HEK293 (cell line): ENCODE results near the gene CYP2B6.

Experiments used
- CTCF ChIA-PET: fragments of 350-600 bp; formaldehyde crosslinking; extraction: SDS; loops from one replicate; lab custom pipeline; 2021; ENCODE audit warnings: antibody characterized with exemption; lab: Yijun Ruan, JAX
- POLR2A ChIA-PET: fragments of 300-600 bp; formaldehyde crosslinking; extraction: SDS; loops from one replicate; lab custom pipeline; 2020; ENCODE audit warnings: antibody characterized with exemption, inconsistent platforms; lab: Yijun Ruan, JAX
- H3K27ac ChIP-seq: fragments of 200-500 bp; sonication (Bioruptor generic); 2 replicates; pipeline ENCODE4 v1.5.1; 2014; ENCODE audit warnings: low read depth, low read length, control low read depth, inconsistent platforms; ENCODE audit errors: extremely low read depth
- H3K36me3 ChIP-seq, 2 experiments: fragments of 200-500 bp in 1 of 2; sonication (Bioruptor generic) in 1 of 2; 1 replicate in 1 of 2; 2 replicates in 1 of 2; pipeline ENCODE4 v1.5.1; 2014 to 2017; ENCODE audit warnings: inconsistent platforms in 2 of 2, low read length in 2 of 2; ENCODE audit not compliant: control insufficient read depth in 2 of 2, insufficient read depth in 1 of 2
- H3K4me1 ChIP-seq: fragments of 200-500 bp; sonication (Bioruptor generic); 2 replicates; pipeline ENCODE4 v1.5.1; 2014; ENCODE audit warnings: mild to moderate bottlenecking, low read length, inconsistent platforms; ENCODE audit not compliant: control insufficient read depth, insufficient read depth
- H3K4me3 ChIP-seq: 2 replicates; pipeline ENCODE4 v1.5.1; 2011; ENCODE audit warnings: low read depth, mild to moderate bottlenecking, control low read depth, low read length, moderate library complexity
- H3K9me3 ChIP-seq: fragments of 200-500 bp; sonication (Bioruptor generic); 2 replicates; pipeline ENCODE4 v1.5.1; 2014; ENCODE audit warnings: low read depth, low read length, inconsistent platforms; ENCODE audit not compliant: control insufficient read depth, insufficient read depth
- EGR2 ChIP-seq: fragments of 450-650 bp; formaldehyde crosslinking; IDR thresholded peaks from 2 replicates; pipeline ENCODE4 v1.5.1; 2016; ENCODE audit warnings: low read depth, missing biosample characterization, missing genetic modification characterization
- GLI4 ChIP-seq: fragments of 450-650 bp; formaldehyde crosslinking; IDR thresholded peaks from 2 replicates; pipeline ENCODE4 v1.5.1; 2016; ENCODE audit warnings: missing biosample characterization, missing genetic modification characterization
- MZF1 ChIP-seq: fragments of 450-650 bp; formaldehyde crosslinking; IDR thresholded peaks from 2 replicates; pipeline ENCODE4 v1.5.1; 2017; ENCODE audit warnings: missing biosample characterization, missing genetic modification characterization, borderline replicate concordance
- OSR2 ChIP-seq: fragments of 450-650 bp; formaldehyde crosslinking; IDR thresholded peaks from 2 replicates; pipeline ENCODE4 v1.5.1; 2016; ENCODE audit warnings: missing biosample characterization, missing genetic modification characterization
- RBAK ChIP-seq: fragments of 450-650 bp; formaldehyde crosslinking; IDR thresholded peaks from 2 replicates; pipeline ENCODE4 v1.5.1; 2016; ENCODE audit warnings: missing biosample characterization, missing genetic modification characterization
- REPIN1 ChIP-seq: fragments of 450-650 bp; formaldehyde crosslinking; IDR thresholded peaks from 2 replicates; pipeline ENCODE4 v1.5.1; 2017; ENCODE audit warnings: missing biosample characterization, missing genetic modification characterization, low read depth
- SALL2 ChIP-seq: fragments of 450-650 bp; formaldehyde crosslinking; IDR thresholded peaks from 2 replicates; pipeline ENCODE4 v1.5.0; 2017; ENCODE audit warnings: missing biosample characterization, mild to moderate bottlenecking, missing genetic modification characterization, borderline replicate concordance
- SP2 ChIP-seq: fragments of 450-650 bp; formaldehyde crosslinking; IDR thresholded peaks from 2 replicates; pipeline ENCODE4 v1.5.1; 2016; ENCODE audit warnings: missing biosample characterization, missing genetic modification characterization
- ZBTB20 ChIP-seq: fragments of 450-650 bp; formaldehyde crosslinking; IDR thresholded peaks from 2 replicates; pipeline ENCODE4 v1.5.1; 2016; ENCODE audit warnings: missing biosample characterization, missing genetic modification characterization
- ZEB2 ChIP-seq: fragments of 450-650 bp; formaldehyde crosslinking; IDR thresholded peaks from 2 replicates; pipeline ENCODE4 v1.5.1; 2016; ENCODE audit warnings: missing biosample characterization, missing genetic modification characterization
- ZIC2 ChIP-seq: fragments of 450-650 bp; formaldehyde crosslinking; IDR thresholded peaks from 2 replicates; pipeline ENCODE4 v1.5.1; 2016; ENCODE audit warnings: missing biosample characterization, missing genetic modification characterization
- ZNF10 ChIP-seq: fragments of 450-650 bp; formaldehyde crosslinking; IDR thresholded peaks from 2 replicates; pipeline ENCODE4 v1.5.1; 2017; ENCODE audit warnings: missing biosample characterization, missing genetic modification characterization
- ZNF114 ChIP-seq: fragments of 450-650 bp; formaldehyde crosslinking; IDR thresholded peaks from 2 replicates; pipeline ENCODE4 v1.5.0; 2017; ENCODE audit warnings: missing biosample characterization, missing genetic modification characterization
- ZNF140 ChIP-seq: fragments of 450-650 bp; formaldehyde crosslinking; IDR thresholded peaks from 2 replicates; pipeline ENCODE4 v1.5.1; 2016; ENCODE audit warnings: missing biosample characterization, missing genetic modification characterization
- ZNF146 ChIP-seq: fragments of 450-650 bp; formaldehyde crosslinking; IDR thresholded peaks from 2 replicates; pipeline ENCODE4 v1.5.1; 2016; ENCODE audit warnings: missing biosample characterization, missing genetic modification characterization
- ZNF16 ChIP-seq: fragments of 450-650 bp; formaldehyde crosslinking; IDR thresholded peaks from 2 replicates; pipeline ENCODE4 v1.5.1; 2016; ENCODE audit warnings: low read depth, missing biosample characterization, missing genetic modification characterization
- ZNF175 ChIP-seq: fragments of 450-650 bp; formaldehyde crosslinking; IDR thresholded peaks from 2 replicates; pipeline ENCODE4 v1.5.1; 2016; ENCODE audit warnings: missing biosample characterization, missing genetic modification characterization
- ZNF19 ChIP-seq: fragments of 450-650 bp; formaldehyde crosslinking; IDR thresholded peaks from 2 replicates; pipeline ENCODE4; 2016; ENCODE audit warnings: missing biosample characterization, missing genetic modification characterization, low read depth
- ZNF211 ChIP-seq: fragments of 450-650 bp; formaldehyde crosslinking; IDR thresholded peaks from 2 replicates; pipeline ENCODE4 v1.5.1; 2016; ENCODE audit warnings: low read depth, missing biosample characterization, missing genetic modification characterization
- ZNF248 ChIP-seq: fragments of 450-650 bp; formaldehyde crosslinking; IDR thresholded peaks from 2 replicates; pipeline ENCODE4 v1.5.1; 2017; ENCODE audit warnings: missing biosample characterization, missing genetic modification characterization
- ZNF274 ChIP-seq, 2 experiments: fragments of 200-500 bp in 1 of 2; fragments of 450-650 bp in 1 of 2; sonication (Bioruptor generic) in 1 of 2; formaldehyde crosslinking in 1 of 2; IDR thresholded peaks; 2 replicates each; pipeline versions ENCODE4 v1.5.1 to v1.6.1; 2014 to 2016; ENCODE audit warnings: borderline replicate concordance in 1 of 2, inconsistent platforms in 1 of 2, low read length in 1 of 2, missing biosample characterization in 1 of 2, missing genetic modification characterization in 1 of 2
- ZNF341 ChIP-seq: fragments of 450-650 bp; formaldehyde crosslinking; IDR thresholded peaks from 2 replicates; pipeline ENCODE4; 2016; ENCODE audit warnings: low read depth, missing biosample characterization, missing genetic modification characterization
- ZNF366 ChIP-seq: fragments of 450-650 bp; formaldehyde crosslinking; conservative IDR thresholded peaks from 2 replicates; pipeline ENCODE4 v1.5.1; 2016; ENCODE audit warnings: missing biosample characterization, missing genetic modification characterization
- ZNF37A ChIP-seq: fragments of 450-650 bp; IDR thresholded peaks from 2 replicates; pipeline ENCODE4 v1.5.1; 2018; ENCODE audit warnings: missing biosample characterization, missing genetic modification characterization
- ZNF404 ChIP-seq: fragments of 450-650 bp; formaldehyde crosslinking; IDR thresholded peaks from 2 replicates; pipeline ENCODE4 v1.5.1; 2017; ENCODE audit warnings: missing biosample characterization, missing genetic modification characterization
- ZNF416 ChIP-seq: fragments of 450-650 bp; formaldehyde crosslinking; IDR thresholded peaks from 2 replicates; pipeline ENCODE4 v1.5.1; 2016; ENCODE audit warnings: missing biosample characterization, missing genetic modification characterization
- ZNF514 ChIP-seq: fragments of 450-650 bp; formaldehyde crosslinking; IDR thresholded peaks from 2 replicates; pipeline ENCODE4 v1.5.1; 2016; ENCODE audit warnings: missing biosample characterization, missing genetic modification characterization
- ZNF521 ChIP-seq: fragments of 450-650 bp; formaldehyde crosslinking; IDR thresholded peaks from 2 replicates; pipeline ENCODE4 v1.5.1; 2017; ENCODE audit warnings: missing biosample characterization, mild to moderate bottlenecking, missing genetic modification characterization
- ZNF530 ChIP-seq: fragments of 450-650 bp; formaldehyde crosslinking; IDR thresholded peaks from 2 replicates; pipeline ENCODE4 v1.5.1; 2016; ENCODE audit warnings: low read depth, missing biosample characterization, missing genetic modification characterization
- ZNF544 ChIP-seq: fragments of 450-650 bp; formaldehyde crosslinking; IDR thresholded peaks from 2 replicates; pipeline ENCODE4 v1.5.0; 2017; ENCODE audit warnings: missing biosample characterization, missing genetic modification characterization
- ZNF571 ChIP-seq: fragments of 450-650 bp; formaldehyde crosslinking; IDR thresholded peaks from 2 replicates; pipeline ENCODE4 v1.5.0; 2017; ENCODE audit warnings: missing biosample characterization, missing genetic modification characterization
- ZNF596 ChIP-seq: fragments of 450-650 bp; IDR thresholded peaks from 2 replicates; pipeline ENCODE4 v1.5.0; 2018; ENCODE audit warnings: missing biosample characterization, mild to moderate bottlenecking, missing genetic modification characterization, moderate library complexity
- ZNF600 ChIP-seq: fragments of 450-650 bp; formaldehyde crosslinking; IDR thresholded peaks from 2 replicates; pipeline ENCODE4 v1.5.1; 2016; ENCODE audit warnings: missing biosample characterization, missing genetic modification characterization
- ZNF624 ChIP-seq: fragments of 450-650 bp; formaldehyde crosslinking; IDR thresholded peaks from 2 replicates; pipeline ENCODE4 v1.5.1; 2017; ENCODE audit warnings: missing biosample characterization, missing genetic modification characterization
- TF ChIP-seq, protein P1 (sequence below): fragments of 450-650 bp; formaldehyde crosslinking; IDR thresholded peaks from 2 replicates; pipeline ENCODE4 v1.5.1; 2017; ENCODE audit warnings: missing biosample characterization, missing genetic modification characterization
- TF ChIP-seq, protein P2 (sequence below): fragments of 450-650 bp; formaldehyde crosslinking; IDR thresholded peaks from 2 replicates; pipeline ENCODE4 v1.5.1; 2017; ENCODE audit warnings: missing biosample characterization, mild to moderate bottlenecking, missing genetic modification characterization, moderate library complexity
- TF ChIP-seq, protein P3 (sequence below): fragments of 450-650 bp; formaldehyde crosslinking; IDR thresholded peaks from 2 replicates; pipeline ENCODE4 v1.5.1; 2016; ENCODE audit warnings: missing biosample characterization, missing genetic modification characterization

CYP2B6 gene

DNA sequence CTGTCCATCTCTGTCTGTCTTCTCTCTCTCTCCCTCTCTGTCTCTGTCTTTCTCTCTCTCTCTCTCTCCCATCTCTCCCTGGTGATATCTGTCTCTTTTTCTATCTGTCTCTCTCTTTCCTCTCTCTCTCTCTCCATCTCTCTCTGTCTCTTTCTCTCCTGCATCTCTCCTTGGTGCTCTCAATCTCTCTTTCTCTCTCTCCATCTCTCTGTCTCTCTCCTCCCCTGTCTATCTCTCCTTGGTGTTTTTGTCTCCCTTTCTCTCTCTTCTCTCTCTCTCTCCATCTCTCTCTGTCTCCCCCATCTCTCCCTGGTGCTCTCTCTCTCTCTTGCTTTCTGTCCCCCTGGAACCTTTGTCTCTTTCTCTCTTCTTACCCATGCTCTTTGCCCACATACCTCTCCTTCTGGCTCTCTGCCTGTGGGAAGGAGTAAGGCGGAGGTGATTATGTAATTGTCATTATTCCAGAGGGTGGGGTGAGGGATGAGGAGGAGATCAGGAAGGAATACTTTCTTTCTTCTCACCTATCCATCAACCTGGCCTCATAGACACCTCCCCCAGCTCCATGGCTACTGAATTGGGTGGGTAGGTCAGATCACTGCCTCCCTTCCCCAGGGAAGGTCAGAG is 30.9 kb upstream of the CYP2B6 start:
- ChIA-PET CTCF (no interaction called here), POLR2A (interaction anchor here (0.6 kb wide), 2 partner anchors 20 to 123 kb away, joined by 4 to 5 read pairs; no protein-coding TSS in a partner anchor)
- Histone ChIP-seq H3K27ac (no peak overlapping the region), H3K4me1 (peaks cover 20% of the 10 kb centered on the region), H3K36me3 (no peaks in the 10 kb centered on the region; a peak in 1 of 3 replicates), H3K9me3 (peaks cover 6% of the 10 kb centered on the region), H3K4me3 (no peak overlapping the region)
- TF ChIP-seq ZNF571 (tag by site-specific recombination) (peak; percentile 79; the same call in 1 of the 2 replicates), SP2 (tag by site-specific recombination) (no peak), ZNF544 (tag by site-specific recombination) (peak; percentile 63), REPIN1 (tag by site-specific recombination) (no peak), ZNF366 (tag by site-specific recombination) (peak; percentile 72), ZNF37A (tag by site-specific recombination) (no peak), ZNF211 (tag by site-specific recombination) (no peak), ZNF140 (tag by site-specific recombination) (0 out of 2 replicates have a peak, but pooled peaks have one; percentile 18), ZNF114 (tag by site-specific recombination) (peak; percentile 87; the same call in 1 of the 2 replicates), ZNF274 (IDR thresholded peaks at IDR 0.05; ENCODE audit: low read length) (no peak), ZNF274 (tag by site-specific recombination; IDR thresholded peaks at IDR 0.05; ENCODE audit: borderline replicate concordance) (peak; percentile 19; the same call in 1 of the 2 replicates), ZNF341 (no peak), RBAK (tag by site-specific recombination) (0 out of 2 replicates have a peak, but pooled peaks have one; percentile 32), ZNF175 (no peak; the same call in 1 of the 2 replicates), SALL2 (tag by site-specific recombination) (no peak), ZBTB20 (tag by site-specific recombination) (no peak), ZIC2 (no peak), EGR2 (tag by site-specific recombination) (peak; percentile 64; the same call in 1 of the 2 replicates), MZF1 (tag by site-specific recombination) (no peak), ZNF596 (tag by site-specific recombination) (peak; percentile 98), OSR2 (no peak), ZNF530 (tag by site-specific recombination) (0 out of 2 replicates have a peak, but pooled peaks have one; percentile 8), ZNF10 (tag by site-specific recombination) (no peak), ZNF521 (0 out of 2 replicates have a peak, but pooled peaks have one; percentile 34), ZNF16 (tag by site-specific recombination) (no peak), ZNF624 (no peak), GLI4 (no peak), ZNF404 (0 out of 2 replicates have a peak, but pooled peaks have one; percentile 12), ZNF248 (peak; percentile 20; the same call in 1 of the 2 replicates), ZNF19 (tag by site-specific recombination) (no peak), ZNF600 (tag by site-specific recombination) (no peak), ZNF146 (tag by site-specific recombination) (no peak), ZNF416 (tag by site-specific recombination) (no peak), ZEB2 (tag by site-specific recombination) (no peak), ZNF514 (tag by site-specific recombination) (peak; percentile 13; the same call in 1 of the 2 replicates)
- TF ChIP-seq, protein P1, sequence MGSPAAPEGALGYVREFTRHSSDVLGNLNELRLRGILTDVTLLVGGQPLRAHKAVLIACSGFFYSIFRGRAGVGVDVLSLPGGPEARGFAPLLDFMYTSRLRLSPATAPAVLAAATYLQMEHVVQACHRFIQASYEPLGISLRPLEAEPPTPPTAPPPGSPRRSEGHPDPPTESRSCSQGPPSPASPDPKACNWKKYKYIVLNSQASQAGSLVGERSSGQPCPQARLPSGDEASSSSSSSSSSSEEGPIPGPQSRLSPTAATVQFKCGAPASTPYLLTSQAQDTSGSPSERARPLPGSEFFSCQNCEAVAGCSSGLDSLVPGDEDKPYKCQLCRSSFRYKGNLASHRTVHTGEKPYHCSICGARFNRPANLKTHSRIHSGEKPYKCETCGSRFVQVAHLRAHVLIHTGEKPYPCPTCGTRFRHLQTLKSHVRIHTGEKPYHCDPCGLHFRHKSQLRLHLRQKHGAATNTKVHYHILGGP (tag by site-specific recombination): peak; percentile 6; the same call in 1 of the 2 replicates
- TF ChIP-seq, protein P2, sequence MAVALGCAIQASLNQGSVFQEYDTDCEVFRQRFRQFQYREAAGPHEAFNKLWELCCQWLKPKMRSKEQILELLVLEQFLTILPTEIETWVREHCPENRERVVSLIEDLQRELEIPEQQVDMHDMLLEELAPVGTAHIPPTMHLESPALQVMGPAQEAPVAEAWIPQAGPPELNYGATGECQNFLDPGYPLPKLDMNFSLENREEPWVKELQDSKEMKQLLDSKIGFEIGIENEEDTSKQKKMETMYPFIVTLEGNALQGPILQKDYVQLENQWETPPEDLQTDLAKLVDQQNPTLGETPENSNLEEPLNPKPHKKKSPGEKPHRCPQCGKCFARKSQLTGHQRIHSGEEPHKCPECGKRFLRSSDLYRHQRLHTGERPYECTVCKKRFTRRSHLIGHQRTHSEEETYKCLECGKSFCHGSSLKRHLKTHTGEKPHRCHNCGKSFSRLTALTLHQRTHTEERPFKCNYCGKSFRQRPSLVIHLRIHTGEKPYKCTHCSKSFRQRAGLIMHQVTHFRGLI (tag by site-specific recombination): no peak
- TF ChIP-seq, protein P3, sequence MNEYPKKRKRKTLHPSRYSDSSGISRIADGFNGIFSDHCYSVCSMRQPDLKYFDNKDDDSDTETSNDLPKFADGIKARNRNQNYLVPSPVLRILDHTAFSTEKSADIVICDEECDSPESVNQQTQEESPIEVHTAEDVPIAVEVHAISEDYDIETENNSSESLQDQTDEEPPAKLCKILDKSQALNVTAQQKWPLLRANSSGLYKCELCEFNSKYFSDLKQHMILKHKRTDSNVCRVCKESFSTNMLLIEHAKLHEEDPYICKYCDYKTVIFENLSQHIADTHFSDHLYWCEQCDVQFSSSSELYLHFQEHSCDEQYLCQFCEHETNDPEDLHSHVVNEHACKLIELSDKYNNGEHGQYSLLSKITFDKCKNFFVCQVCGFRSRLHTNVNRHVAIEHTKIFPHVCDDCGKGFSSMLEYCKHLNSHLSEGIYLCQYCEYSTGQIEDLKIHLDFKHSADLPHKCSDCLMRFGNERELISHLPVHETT (tag by site-specific recombination): no peak
